Chondrocyte (in vitro differentiated cells): ENCODE measurements around the gene ADCYAP1R1. TPM values are rescaled to one million over a fixed set of nuclear protein-coding genes. Genes with fewer than 3 reads are reported as not detected.

ENCODE experiments used
- DNase-seq: peaks from one replicate; pipeline ENCODE4 v3.0.0; 2021; ENCODE audit warnings: mixed read lengths, low spot score
- H3K27ac Mint-ChIP-seq: one replicate; pipeline ENCODE4 v1.8.0; 2021; ENCODE audit warnings: mild to moderate bottlenecking, moderate library complexity, mixed read lengths; ENCODE audit not compliant: unreplicated experiment
- H3K27me3 Mint-ChIP-seq: 2 replicates; pipeline ENCODE4 v1.8.0; 2021; ENCODE audit warnings: low read depth, mixed read lengths
- H3K36me3 Mint-ChIP-seq: 2 replicates; pipeline ENCODE4 v1.8.0; 2021; ENCODE audit warnings: low read depth, mixed read lengths
- H3K4me1 Mint-ChIP-seq: 2 replicates; pipeline ENCODE4 v1.8.0; 2021; ENCODE audit warnings: low read depth, mild to moderate bottlenecking, mixed read lengths
- H3K4me3 Mint-ChIP-seq: one replicate; pipeline ENCODE4 v1.8.0; 2021; ENCODE audit warnings: mild to moderate bottlenecking, moderate library complexity, mixed read lengths; ENCODE audit not compliant: unreplicated experiment
- H3K9me3 Mint-ChIP-seq: 2 replicates; pipeline ENCODE4 v1.8.0; 2021; ENCODE audit warnings: low read depth, mixed read lengths
- total RNA-seq: library from RNA; stranded (reverse); gene quantifications from 3 replicates; pipeline ENCODE4 v1.2.1, GENCODE V29; 2021
- TF ChIP-seq, protein P1 (sequence below): fragments of 200-600 bp; sonication (generic); IDR thresholded peaks from 2 replicates; pipeline ENCODE4 v1.5.0; 2021; ENCODE audit warnings: antibody characterized with exemption, mild to moderate bottlenecking, moderate library complexity

The ADCYAP1R1 gene
- total RNA-seq, 1 donor from 2014 or later, result not detected

DNA sequence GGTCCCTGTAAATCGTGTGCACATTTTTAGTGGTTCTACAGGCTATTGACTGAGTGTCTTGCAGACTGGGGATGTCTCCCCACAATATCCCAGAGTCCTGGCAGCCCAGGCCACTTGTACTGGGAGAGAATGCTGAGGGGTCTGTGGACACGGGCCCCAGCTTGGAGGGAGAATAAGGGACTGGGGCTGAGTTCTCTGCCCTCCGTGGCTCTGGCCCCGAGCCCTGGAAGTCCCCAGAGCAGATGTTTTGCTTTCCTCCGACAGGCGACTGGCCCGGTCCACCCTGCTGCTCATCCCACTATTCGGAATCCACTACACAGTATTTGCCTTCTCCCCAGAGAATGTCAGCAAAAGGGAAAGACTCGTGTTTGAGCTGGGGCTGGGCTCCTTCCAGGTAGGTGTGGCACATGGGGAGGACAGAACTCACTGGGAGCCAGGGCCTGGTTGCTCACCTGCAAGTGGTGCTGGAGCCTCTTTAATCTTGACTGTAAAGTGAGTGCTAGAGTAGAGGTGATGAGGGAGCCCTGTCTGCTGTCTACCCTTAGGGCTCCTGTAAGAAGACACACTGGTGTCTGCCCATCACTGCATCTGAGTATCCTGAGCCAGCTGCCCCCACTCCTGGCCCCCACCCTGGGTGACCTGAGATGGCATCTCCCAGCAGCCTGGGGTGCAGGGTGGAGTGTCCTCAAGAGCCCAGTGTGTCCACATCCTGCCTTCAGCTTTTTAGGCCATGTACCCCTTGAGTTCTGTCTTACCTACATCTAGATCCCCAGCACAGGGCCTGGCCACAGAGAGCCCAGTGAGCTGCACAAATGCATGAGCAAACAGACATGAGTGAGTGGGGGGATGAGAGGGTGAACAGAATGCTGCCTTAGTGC, 51.1 kb downstream of the ADCYAP1R1 start:
- Mint-ChIP-seq H3K36me3 (no peaks in the 10 kb centered on the region), H3K9me3 (no peaks in the 10 kb centered on the region), H3K4me1 (no peaks in the 10 kb centered on the region), H3K27me3 (peaks cover 49% of the 10 kb centered on the region), H3K4me3 (no peak overlapping the region), H3K27ac (no peak overlapping the region)
- no peak for DNase-seq
- TF ChIP-seq, protein P1, sequence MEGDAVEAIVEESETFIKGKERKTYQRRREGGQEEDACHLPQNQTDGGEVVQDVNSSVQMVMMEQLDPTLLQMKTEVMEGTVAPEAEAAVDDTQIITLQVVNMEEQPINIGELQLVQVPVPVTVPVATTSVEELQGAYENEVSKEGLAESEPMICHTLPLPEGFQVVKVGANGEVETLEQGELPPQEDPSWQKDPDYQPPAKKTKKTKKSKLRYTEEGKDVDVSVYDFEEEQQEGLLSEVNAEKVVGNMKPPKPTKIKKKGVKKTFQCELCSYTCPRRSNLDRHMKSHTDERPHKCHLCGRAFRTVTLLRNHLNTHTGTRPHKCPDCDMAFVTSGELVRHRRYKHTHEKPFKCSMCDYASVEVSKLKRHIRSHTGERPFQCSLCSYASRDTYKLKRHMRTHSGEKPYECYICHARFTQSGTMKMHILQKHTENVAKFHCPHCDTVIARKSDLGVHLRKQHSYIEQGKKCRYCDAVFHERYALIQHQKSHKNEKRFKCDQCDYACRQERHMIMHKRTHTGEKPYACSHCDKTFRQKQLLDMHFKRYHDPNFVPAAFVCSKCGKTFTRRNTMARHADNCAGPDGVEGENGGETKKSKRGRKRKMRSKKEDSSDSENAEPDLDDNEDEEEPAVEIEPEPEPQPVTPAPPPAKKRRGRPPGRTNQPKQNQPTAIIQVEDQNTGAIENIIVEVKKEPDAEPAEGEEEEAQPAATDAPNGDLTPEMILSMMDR, result no peak

DNA sequence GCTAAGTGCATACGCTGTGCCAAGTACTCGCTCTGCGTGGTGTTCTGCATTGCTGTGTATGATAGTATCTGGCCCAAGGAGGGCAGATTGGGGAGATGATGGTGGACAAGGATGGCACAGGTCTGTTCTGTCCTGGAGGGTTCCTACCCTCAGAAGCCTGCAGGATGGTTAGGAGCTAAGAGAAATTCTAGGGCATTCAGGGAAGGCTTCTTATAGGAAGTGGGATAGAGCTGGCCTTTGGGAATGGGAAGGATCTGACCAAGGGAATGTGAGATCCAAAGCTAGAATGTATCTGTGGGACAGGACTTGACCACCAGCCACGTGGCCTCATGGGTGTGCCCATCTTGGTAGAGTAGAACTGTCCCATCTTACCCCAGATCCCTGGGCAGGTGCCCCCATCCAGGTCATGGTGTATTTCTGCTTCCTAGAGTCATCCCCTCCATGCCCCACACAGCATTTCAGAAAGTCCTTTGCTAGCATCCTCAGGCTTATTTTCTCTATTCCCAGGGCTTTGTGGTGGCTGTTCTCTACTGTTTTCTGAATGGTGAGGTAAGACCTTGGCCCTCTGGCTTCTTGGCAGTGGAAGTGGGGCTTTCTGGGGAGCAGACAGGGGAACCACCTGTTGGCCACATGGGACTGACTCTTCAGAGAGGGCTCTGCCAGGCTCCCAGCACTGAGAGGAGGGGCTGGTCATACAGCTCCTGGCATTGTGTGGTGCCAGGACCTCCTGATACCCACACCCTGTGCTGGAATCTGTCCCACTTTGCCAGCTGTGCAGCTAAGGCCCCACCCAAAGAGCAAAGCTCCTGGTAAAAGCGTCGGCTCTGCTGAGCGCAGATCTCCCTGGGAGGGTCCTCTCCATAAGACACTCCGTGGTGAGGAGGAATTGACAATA, 52.5 kb downstream of the ADCYAP1R1 start:
- Mint-ChIP-seq H3K9me3 (no peaks in the 10 kb centered on the region), H3K4me3 (no peak overlapping the region), H3K4me1 (no peaks in the 10 kb centered on the region), H3K27ac (no peak overlapping the region), H3K36me3 (no peaks in the 10 kb centered on the region), H3K27me3 (peaks cover 50% of the 10 kb centered on the region)
- TF ChIP-seq, protein P1, result no peak
- DNase-seq, result no peak

DNA sequence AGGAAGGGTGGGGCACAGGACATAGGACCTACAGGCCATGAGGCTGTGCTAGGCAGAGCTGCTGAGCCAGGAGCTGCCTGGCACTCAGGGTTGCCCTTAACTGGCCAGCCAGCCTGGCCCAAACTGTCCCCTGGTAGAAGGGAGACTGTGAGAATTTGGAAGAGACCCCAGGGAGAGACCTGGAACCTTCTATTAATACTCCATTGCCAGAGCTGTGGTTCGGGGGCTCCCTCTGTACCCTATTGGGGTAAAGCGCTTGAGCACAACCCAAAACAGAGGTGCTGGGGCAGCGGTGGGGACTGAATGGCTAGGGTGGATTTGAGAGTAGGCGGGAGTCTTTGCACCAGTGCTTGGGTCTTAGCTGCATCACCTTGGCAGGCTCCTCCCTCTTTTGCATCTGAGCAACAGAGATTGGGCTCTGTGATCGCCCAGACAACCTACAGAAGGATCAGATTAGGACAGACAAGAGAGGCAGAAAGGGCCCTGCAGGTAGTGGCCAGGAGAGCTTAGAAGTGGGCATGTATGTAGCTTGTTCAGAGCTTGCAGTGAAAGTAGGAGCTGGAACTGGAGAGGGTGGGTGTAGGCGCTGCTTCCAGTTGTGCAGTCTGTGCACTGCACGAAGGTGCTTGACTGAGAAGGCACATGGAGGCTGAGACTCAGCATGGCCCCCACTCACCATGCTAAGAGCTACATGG, 53.3 kb downstream of the ADCYAP1R1 start:
- Mint-ChIP-seq H3K4me1 (no peaks in the 10 kb centered on the region), H3K27me3 (peaks cover 46% of the 10 kb centered on the region), H3K4me3 (no peak overlapping the region), H3K36me3 (no peaks in the 10 kb centered on the region), H3K9me3 (no peaks in the 10 kb centered on the region), H3K27ac (no peak overlapping the region)
- TF ChIP-seq, protein P1, result no peak
- no peak for DNase-seq

DNA sequence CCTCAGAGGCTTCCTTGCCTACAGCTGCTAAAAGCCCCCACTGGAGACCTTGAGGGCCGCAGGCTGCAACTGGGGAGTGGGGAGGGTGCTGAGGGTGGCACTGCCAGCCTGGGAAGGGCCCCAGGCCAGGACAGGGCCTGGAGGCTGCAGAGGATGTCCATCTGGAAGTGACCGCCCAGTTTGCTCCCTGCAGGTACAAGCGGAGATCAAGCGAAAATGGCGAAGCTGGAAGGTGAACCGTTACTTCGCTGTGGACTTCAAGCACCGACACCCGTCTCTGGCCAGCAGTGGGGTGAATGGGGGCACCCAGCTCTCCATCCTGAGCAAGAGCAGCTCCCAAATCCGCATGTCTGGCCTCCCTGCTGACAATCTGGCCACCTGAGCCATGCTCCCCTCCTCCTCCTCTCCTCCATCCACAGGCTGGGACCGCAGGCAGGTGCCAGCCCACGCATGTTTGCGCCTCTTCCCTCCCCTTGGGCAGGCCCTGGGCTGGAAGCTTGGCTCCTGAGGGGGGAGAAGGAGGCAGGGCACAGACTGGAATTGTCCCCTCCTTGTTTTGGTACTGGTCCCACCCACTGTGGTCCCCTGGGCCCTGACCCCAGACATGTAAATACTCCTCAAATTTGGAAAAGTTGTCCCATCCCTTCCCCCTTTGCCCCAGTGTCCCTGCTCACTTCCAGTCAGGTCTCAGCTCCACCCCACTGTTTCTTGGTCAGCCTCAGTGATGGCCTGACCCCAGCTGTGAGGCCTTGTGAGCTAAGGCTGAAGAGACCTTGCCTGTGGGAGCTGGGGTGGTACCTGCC, 54.4 kb downstream of the ADCYAP1R1 start:
- no peaks in the 10 kb centered on the region for H3K9me3 Mint-ChIP-seq
- no peak for DNase-seq
- H3K4me1 Mint-ChIP-seq, result no peaks in the 10 kb centered on the region
- TF ChIP-seq, protein P1, result no peak
- H3K4me3 Mint-ChIP-seq, result no peak overlapping the region
- H3K36me3 Mint-ChIP-seq, result no peaks in the 10 kb centered on the region
- H3K27ac Mint-ChIP-seq, result no peak overlapping the region
- peaks cover 49% of the 10 kb centered on the region for H3K27me3 Mint-ChIP-seq
